Measurements from ENCODE around the gene ZNF611.

DNA sequence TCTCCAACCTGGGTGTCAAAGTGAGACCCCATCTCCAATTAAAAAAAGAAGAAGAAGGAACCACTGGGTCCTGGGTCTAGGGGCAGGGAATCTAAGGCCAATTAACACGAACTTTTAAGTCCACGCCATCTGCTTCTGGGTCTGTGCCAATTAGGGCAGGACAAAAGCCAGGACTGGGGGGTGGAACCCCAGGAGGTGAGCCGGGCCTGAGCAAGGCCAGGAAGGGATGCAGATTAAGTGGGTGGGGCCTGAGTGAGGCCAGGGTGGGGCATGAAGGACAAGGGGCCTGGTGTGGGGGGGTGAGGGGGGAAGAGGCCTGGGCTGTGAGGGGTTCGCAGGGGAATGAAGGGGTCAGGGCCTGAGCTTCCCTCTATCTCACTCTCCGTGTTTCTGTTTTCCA is 70.4 kb downstream of the ZNF611 start:
- TF ChIP-seq, protein P1, sequence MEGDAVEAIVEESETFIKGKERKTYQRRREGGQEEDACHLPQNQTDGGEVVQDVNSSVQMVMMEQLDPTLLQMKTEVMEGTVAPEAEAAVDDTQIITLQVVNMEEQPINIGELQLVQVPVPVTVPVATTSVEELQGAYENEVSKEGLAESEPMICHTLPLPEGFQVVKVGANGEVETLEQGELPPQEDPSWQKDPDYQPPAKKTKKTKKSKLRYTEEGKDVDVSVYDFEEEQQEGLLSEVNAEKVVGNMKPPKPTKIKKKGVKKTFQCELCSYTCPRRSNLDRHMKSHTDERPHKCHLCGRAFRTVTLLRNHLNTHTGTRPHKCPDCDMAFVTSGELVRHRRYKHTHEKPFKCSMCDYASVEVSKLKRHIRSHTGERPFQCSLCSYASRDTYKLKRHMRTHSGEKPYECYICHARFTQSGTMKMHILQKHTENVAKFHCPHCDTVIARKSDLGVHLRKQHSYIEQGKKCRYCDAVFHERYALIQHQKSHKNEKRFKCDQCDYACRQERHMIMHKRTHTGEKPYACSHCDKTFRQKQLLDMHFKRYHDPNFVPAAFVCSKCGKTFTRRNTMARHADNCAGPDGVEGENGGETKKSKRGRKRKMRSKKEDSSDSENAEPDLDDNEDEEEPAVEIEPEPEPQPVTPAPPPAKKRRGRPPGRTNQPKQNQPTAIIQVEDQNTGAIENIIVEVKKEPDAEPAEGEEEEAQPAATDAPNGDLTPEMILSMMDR (IDR thresholded peaks at IDR 0.05; ENCODE audit: insufficient read depth, low read length, poor library complexity, severe bottlenecking): no peak
- no peak for TF ChIP-seq EZH2phosphoT487 (conservative IDR thresholded peaks at IDR 0.05; ENCODE audit: low read length)
